T follicular helper cell (primary cell): ENCODE results near the gene LECT2.

Source experiments
- DNase-seq: peaks from one replicate; pipeline ENCODE4 v3.0.0-alpha.2; 2020; ENCODE audit warnings: low read depth

The LECT2 gene

DNA sequence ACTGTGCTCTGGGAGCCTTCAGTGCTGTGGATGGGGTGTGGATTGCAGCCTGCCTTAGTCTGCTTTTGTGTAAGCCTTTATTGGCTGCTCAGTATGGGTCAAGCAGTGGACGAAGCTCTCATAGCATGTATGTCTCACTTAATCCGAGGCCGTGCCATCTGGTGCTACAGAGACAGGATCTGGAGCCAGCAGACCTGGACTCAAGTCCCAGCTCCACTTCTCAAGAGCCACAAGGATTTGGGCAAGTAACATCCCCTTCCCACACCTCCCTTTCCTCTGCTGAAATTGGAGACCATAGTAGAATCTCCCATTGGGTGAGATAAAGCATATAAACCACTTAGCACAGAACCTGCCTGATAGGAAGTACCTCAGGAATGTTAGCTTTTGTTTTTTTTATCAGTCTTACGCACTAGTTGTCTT is 23.4 kb upstream of the LECT2 start:
- DNase-seq = no peak

DNA sequence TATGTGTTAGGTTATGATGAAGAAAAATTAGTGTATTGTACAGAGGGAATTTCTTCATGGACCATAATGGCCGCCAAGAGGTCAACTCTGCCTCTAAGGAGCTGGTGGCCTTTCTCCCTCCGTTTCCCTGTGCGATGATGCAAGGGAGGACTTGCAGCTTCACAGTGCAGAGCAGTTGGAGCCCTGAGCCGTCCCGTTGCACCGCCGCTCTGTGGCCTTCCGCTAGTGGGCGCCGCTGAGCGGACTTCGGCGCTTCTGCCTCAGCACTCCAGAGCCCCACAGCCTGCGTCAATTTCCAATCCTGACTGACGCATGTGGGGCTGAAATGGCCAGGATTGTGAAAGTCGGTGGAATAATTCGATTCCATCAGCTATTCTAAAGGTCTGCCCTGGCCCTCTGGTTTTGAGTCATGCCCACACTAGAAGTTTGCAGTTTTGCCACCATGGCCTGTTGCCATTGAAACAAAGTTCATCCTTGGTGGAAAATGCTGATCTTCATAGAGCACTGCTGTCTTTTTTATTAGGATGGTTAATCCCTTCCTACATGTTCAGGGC is 22.7 kb upstream of the LECT2 start:
- DNase-seq = peak; percentile 12

DNA sequence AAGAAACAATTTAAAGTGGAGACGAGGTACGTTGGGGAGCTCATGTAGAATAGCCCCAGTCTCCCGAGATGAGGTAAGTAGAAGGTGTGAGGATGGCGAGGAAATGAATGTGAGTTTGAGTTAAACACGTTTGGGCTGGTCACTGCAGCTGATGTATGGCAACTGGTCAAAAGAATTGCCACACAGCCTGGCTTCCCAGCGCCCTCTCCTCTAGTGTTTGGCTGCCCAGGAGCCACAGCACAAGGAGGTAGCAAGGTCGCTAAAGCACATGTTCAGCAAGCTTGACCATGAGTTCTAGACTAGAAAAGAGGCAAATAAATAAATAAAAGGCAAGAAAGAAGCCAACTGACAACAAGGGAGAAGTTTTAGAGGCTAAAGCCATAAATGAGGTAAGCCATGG is 21.4 kb upstream of the LECT2 start:
- DNase-seq = no peak

DNA sequence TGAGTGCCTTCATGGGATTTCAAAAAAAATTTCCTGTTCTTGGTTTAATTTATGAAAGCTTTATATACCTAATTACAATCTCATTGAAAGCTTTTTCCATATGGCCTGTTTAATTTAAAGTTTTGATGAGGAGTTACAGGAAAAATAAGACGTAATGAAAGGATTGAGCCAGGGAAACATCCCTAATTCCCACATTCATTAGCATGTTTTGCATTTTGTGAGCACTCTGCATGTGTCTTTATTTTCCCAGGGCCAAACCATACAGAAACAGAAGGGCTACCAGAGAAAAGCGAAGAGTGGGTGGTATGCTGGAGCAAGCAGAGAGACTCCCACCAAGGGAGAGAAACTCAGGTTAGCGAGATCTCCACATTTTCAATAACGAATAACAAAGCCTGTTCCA is 20.3 kb upstream of the LECT2 start:
- DNase-seq = no peak

DNA sequence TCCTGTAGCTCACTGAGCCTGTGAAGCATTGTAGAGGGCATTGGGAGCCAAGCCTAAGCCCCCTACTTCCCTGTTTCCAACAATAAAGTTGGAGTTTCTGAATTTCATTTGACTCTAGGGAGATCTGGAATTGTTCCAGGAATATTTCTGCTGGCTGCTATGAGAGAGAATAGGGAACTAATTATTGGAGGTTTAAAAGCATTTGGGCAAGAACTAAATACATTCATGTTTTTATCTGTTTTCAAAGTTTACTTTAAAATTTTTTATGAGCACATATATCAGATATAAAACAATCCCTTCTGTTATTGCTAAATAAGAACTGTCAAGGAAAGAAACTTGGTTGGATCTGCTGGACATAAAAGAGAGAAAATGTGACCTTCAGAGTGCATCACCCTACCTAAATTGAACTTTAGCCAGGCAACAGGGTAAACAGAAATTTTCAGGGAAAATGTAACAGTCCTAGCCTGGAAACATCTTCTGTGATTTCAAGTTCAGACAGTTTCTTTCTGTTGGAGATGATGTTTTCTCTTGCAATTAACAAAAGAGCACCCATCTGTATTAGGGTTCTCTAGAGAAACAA is 19.3 kb upstream of the LECT2 start:
- no peak for DNase-seq

DNA sequence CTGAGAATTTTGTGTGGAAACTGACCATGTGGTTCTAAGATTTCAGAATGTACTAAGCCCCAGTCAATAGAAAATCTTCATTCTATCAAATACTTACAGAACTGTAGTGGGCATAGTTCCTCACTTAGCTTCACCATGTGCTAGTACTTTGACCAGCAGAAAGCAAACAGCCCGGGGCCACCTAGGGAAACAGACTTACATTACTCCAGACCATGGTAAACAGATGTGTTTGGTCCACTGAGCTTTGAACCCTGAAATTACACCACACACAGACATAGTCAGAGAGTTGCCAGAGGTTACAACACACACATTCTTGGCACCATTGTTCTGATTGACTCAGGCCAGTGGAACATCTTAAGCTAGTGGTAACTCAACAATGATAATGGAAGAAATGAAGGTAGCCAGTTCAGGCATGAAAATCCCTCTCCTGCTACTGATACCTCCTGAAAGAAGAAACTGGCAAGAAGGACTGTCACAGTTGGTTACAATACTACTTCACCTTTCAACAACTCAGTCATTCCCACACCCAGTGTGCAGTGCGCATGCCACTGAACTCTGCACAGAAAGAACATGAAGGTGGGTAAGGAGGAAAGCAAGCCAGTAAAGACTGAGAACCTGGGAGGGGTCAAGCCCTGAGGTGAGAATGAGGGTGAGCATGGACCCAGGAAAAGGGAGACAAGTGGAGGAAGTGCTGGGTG is 18.7 kb upstream of the LECT2 start:
- no peak for DNase-seq

DNA sequence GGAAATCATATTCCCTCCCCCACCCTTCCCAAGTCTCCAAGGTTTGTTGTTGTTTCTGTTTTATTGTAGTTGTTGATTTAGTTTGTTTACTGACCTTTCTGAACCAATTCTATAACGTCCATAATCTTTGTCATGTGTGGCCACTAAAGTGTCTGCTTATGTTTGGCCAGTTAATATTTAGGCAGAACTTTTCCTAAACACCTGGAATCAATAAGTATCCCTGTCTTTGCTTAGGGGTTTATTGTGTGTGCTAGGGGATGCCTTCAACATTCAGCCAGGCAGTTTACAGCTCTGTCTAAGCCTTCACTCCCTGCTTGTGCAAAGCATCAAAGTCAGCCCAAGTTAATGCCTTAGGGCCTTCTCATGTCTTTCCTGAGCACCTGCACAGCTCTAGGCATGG is 16.9 kb upstream of the LECT2 start:
- DNase-seq = no peak

DNA sequence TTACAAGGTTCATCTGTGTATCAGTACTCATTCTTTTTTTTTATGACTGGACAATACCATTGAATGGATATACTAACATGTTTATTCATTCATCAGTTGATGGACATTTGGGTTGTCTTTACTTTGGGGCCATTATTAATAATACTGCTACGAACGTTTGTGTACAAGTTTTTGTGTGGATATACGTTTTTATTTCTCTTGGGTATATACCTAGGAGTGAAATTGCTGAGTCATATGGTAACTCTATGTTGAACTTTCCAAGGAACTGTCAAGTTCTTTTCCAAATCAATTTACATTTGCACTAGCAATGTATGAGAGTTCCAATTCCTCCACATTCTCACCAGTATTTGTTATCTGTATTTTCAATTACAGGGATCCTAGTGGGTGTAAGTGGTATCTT is 12.0 kb upstream of the LECT2 start:
- no peak for DNase-seq

DNA sequence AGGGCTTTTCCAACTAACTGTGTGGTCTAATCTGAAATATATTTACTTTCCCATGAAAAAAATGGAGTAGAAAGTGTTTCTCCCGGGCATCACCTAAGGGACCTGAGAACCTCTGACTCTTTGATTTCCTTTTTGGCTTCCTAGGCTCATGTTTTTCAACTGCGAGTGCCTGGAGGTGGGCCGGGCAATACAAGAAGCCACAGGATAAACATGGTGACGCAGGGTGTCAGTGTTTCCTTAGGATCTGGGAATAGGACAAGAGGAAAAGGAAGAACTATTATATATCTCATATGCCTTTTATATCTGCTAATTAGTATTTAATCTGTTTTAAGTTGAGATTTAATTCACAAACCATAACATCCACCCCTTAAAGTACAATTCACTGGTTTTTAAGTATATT is 11.4 kb upstream of the LECT2 start:
- no peak for DNase-seq

DNA sequence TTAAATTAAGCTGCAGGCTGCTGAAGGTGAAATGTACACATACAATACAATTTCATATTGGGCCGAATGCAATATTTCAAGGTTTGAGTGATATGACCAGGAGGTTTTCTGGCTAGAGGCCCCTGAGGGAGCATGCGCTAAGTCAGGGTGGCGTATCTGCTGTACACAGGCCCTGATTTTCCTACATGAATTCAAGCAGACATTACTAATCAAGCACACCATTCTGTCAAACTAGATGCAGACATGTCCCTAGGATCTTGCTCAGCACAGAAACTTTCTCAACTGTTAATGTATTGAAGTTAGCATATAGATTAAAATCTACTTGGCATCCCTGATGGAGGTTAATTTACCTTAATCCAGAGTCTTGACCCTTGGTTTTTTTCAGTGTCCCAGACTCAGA is 10.7 kb upstream of the LECT2 start:
- DNase-seq = no peak

DNA sequence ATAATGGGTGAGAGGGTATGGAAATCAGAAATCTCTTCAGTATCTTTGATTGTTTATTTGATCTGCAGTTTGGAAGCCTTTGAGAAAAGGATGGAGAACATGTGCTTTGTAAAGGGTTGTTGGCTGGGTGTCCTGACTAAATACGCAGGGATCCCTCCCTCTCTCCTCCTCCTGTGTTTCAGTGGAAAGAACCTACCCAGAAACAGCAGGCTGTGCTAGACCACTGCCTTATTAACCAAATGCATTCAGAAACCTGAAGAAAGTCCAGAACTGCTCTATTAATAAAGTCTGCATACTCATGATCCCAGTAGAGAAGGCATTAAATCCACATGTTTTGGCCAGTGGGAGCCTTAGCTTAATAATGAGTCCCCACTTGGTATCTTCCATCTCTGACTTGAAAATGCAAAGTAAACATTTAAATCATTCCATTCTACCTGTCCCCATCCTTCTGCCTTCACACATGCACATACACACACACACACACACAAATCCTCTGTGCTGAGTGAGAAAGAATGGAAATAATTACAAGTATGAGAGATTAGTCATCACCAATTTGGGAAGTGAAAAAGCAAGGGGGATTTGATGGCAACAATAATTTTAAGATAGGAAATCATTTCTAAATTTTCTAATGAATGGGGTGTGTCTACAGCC is 10.0 kb upstream of the LECT2 start:
- DNase-seq = no peak

DNA sequence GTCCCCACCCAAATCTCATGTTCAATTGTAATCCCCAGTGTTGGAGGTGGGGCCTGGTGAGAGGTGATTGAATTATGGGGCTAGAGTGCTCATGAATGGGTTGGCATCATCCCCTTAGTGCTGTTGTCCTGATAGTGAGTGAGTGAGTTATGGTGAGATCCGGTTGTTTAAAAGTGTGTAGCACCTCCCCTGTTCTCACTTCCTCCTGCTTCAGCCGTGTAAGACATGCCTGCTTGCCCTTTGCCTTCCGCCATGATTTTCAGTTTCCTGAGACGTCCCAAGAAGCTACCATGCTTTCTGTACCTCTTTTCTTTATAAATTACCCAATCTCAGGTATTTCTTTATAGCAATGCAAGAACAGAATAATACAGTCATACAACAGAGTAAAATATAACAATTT is 742 bp upstream of the LECT2 start:
- no peak for DNase-seq

DNA sequence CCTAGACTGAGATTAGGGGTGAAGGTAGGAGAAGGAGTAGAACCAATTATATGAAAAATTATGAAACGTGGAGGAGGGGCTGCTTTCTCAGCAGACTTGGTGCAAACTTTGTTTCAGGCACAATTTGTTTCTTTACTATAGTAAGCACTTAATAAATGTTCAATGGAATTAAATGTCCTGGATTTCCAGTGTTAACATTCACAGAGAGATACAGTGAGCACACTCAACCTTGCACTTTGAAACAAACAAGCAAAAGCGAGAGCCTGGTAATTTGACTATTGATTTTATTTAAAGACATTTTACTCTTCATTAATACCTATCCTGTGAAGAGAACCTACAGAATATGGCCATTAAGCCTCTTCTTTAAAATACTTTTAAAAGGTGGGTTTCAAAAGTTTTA is 933 bp downstream of the LECT2 start:
- no peak for DNase-seq

DNA sequence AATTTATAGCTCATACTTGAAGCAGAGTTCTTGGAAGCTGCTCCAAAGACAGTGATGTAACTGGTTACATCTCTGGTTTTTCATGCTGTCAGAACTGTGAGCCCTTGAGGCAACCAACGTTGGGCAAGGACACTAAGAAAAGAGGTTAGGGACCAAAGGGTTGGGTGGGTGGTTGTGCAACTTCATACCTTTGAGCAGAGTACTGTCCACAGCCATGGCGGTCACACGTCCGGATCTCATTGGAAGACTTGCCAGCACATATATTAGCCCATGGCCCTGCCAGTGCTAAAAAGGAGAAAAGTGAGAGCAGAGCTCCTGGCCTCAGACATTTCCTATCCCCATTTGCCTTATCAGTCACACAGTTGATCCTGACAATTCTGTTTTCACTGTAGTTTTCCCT is 2.1 kb downstream of the LECT2 start:
- no peak for DNase-seq

DNA sequence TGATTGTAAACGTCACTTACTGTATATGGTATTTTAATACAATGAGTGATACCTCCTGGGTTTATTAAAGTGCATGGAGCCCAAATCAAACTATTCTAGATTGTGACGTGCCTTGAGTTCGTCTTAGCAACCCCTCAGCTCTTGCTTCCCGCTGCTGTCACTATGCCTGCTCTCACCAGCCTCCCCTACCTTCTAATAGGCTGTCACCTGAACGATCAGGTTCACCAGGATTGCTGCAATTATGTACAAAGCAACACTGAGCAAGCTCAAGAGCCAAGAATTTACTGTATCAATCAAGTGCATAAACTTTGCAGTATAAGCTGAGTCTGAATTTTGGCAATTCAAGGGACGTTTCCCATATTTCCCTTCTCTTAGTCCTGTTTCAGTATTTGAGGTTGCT is 3.0 kb downstream of the LECT2 start:
- DNase-seq = no peak

DNA sequence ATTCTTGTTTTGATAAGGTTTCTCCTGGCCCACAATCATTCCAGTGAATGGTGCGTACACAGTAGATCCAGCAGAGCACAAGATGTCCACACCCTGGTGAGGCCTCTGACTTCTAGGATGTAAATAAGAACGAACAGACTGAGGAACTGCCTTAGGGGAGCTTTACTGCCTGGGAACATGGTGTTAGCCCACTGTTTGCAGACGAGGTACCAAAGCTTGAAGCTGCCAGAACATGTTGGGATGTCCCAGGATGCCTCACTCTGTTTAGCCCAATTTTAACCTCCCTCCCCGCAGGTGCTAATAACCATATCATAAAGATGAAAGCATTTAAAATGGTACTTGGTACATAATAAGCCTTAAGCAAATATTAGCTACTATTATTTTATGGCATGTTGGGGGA is 3.5 kb downstream of the LECT2 start:
- DNase-seq = no peak

DNA sequence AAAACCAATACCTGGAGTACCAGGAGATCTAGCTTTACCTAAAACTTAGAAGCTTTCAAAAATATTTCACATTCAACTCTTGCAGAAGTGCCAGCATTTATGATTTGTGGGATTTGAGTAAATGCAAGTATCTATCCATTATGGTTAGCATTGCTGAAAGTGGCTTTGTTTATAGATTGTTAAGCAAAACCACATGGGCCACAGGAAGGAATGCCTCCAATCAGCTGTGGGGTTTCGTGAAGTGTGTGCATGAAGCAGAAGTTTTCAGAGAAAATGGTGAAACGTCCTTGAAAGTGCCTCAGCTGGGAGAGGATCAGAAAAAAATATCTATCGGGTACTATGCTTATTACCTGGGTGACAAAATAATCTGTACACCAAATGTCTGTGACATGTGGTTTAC is 4.2 kb downstream of the LECT2 start:
- no peak for DNase-seq

DNA sequence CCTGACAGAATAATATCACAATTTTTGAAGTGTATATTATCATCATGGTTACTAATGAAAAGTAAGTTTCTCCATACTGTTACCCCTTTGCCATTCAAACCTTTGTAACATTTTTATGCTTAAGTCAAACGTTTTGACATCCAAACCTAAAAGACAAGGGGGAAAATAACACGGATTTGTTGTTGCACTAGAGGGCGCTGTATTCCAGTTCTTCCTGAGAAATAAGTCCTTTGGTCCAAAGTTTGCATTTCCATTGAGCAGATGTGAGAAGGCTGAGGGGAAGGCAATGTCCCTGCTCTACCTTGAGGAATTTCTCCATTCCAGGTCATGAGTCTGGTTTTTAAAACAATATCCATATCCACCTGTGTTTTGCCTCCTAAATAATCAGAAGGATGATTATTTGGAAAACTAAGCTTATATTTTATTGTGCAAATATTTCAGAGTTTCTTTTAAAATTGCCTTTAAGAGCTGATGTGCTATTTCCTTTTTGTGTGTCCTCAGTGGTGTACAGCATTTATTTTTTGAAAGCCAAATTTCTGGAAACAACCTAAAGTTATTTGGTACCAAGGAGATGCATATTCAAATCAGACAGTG is 9.7 kb downstream of the LECT2 start:
- peak; percentile 15 for DNase-seq

DNA sequence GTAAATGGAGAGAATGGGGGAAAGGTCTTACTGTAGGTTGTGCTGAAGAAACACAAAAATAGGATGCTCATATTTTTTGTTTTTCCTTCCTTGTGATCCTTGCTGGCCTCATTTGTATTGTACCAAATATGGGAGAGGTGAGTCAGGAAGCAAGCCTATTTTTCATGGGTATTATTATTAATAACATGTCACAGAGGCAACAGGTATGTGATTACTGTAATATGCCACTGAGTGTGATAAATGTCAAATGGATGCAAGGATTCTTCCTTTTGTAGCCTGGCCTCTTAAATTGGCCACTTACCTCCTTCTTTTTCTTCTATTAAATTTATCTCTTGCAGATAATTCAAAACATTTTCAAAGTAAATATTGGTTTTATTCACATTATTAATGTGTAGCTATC is 10.2 kb downstream of the LECT2 start:
- DNase-seq = no peak

DNA sequence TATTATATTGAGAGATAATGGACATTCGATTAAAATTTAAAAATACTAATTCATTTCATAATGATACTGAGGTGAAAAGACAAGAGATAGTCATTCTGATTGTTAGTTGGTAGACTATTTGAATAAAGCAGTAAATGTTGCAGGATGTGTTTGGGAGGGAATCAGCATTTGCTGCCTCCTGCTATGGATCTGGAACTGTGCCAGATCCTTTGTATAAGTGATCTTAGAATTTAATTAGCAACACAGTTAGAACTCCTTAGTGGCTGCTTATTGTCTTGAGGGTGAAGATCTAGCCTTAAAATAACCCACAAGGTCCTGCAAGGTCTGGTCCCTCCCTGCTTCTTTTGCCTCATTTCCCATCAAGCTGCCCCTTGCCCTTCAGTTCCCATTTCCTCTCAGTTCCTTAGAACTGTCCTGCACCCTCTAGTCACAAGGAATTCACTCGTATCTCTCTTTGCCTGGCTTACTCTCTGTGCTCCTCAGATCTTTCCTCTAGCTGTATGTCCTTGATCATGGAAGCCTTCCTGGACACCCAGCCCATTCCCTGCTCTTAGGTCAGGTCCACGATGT is 12.5 kb downstream of the LECT2 start:
- no peak for DNase-seq

DNA sequence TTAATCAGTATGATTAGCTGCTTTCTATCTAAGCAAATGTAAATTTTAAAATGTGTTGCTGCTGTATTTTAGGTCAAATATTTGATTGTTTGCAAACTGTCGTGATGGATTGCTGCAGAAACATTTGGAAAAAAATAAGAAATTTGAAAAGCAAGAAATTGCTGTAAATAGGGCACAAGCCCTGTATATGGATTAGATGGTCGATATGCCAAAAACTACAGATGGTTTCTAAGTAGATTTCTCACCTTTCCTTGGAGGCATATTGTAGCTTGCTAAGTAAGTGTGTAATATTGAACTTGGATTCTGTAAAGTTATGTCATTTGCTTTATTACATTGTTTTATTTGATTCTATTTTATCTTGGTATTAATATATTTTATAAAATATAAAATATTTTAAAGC is 13.1 kb downstream of the LECT2 start:
- DNase-seq = no peak

DNA sequence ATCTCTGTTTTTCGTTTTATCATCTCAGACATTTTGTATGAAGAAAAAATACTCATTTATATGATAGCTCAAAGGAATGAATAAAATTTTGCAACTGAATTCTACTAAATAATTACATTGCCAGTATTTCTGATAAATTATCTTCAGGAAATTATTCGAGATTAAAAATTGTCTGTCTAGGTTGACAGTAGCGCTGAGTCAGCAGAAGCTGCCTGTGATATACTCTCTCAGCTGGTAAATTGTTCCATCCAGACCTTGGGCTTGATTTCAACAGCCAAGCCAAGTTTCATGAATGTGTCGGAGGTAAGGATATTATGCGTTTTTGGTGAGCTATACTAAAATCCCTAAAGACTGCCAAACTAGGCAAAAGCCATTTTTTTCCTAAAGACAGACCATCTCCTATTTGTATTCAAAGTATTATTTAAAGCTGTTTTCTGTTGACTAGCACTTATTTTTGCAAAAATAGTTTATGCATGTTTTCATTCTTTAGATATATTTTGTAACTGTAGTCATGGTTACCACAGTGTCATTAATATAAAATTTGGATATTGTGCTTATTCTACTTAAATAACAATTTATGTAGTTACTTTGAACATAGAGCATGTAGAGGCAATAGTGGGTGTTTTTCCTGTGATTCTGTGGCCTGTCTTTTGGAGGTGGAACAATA is 17.4 kb downstream of the LECT2 start:
- no peak for DNase-seq
